Panc1 (cell line): ENCODE measurements around the gene PARD6B.

Experiments used
- POLR2AphosphoS5 ChIP-seq: IDR thresholded peaks from 2 replicates; pipeline ENCODE4 v1.6.1; 2012; ENCODE audit warnings: mild to moderate bottlenecking, low read depth, low read length, moderate library complexity
- TF ChIP-seq, protein P1 (sequence below): fragments of 450-650 bp; IDR thresholded peaks from 2 replicates; pipeline ENCODE4 v1.5.1; 2017; ENCODE audit warnings: mild to moderate bottlenecking
- TF ChIP-seq, protein P2 (sequence below), 2 experiments: IDR thresholded peaks; 2 replicates each; pipeline ENCODE4 v1.6.1; 2011 to 2012; ENCODE audit warnings: low read depth in 2 of 2, control low read depth in 1 of 2, low read length in 1 of 2, mild to moderate bottlenecking in 1 of 2, moderate library complexity in 1 of 2; ENCODE audit not compliant: insufficient read depth in 1 of 2

DNA sequence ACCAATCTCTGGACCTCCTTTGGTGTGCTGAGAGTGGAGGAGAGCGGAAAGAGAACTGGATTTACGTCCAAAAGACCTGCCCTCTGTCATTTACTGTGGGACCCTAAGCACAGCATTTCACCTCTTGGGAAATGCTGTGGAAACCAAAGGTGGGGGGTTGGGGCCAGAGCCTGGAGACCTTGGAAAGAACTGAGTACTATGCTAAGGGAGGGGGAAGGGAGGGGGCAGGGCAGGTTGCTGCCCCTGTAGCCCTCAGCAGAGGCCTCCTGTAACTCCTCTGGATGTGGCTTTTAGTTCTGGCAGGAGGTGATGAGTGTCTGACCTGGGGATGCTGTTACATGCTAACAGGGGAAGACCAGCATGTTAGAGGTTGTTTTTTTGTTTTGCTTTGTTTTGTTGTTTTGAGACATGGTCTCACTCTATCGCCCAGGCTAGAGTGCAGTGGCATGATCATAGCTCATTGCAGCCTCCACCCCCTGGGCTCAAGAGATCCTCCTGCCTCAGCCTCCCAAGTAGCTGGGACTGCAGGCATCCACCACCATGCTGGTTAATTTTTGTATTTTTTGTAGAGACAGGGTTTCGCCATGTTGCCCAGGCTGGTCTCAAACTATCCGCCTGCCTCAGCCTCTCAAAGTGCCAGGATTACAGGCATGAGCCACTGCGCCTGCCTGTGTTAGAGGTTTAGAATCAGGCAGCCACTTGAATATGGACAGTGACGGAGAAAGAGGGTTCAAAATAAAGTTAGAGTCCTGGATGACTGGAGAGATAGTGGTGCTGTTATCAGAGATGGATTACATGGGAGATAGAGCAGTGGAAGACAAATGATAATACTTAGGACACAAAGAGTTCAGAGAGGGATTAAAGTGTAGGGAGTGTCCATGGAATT lies 18.4 kb upstream of the PARD6B start:
- no peak for TF ChIP-seq POLR2AphosphoS5
- TF ChIP-seq, protein P1, sequence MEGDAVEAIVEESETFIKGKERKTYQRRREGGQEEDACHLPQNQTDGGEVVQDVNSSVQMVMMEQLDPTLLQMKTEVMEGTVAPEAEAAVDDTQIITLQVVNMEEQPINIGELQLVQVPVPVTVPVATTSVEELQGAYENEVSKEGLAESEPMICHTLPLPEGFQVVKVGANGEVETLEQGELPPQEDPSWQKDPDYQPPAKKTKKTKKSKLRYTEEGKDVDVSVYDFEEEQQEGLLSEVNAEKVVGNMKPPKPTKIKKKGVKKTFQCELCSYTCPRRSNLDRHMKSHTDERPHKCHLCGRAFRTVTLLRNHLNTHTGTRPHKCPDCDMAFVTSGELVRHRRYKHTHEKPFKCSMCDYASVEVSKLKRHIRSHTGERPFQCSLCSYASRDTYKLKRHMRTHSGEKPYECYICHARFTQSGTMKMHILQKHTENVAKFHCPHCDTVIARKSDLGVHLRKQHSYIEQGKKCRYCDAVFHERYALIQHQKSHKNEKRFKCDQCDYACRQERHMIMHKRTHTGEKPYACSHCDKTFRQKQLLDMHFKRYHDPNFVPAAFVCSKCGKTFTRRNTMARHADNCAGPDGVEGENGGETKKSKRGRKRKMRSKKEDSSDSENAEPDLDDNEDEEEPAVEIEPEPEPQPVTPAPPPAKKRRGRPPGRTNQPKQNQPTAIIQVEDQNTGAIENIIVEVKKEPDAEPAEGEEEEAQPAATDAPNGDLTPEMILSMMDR, result no peak
- TF ChIP-seq, protein P2, sequence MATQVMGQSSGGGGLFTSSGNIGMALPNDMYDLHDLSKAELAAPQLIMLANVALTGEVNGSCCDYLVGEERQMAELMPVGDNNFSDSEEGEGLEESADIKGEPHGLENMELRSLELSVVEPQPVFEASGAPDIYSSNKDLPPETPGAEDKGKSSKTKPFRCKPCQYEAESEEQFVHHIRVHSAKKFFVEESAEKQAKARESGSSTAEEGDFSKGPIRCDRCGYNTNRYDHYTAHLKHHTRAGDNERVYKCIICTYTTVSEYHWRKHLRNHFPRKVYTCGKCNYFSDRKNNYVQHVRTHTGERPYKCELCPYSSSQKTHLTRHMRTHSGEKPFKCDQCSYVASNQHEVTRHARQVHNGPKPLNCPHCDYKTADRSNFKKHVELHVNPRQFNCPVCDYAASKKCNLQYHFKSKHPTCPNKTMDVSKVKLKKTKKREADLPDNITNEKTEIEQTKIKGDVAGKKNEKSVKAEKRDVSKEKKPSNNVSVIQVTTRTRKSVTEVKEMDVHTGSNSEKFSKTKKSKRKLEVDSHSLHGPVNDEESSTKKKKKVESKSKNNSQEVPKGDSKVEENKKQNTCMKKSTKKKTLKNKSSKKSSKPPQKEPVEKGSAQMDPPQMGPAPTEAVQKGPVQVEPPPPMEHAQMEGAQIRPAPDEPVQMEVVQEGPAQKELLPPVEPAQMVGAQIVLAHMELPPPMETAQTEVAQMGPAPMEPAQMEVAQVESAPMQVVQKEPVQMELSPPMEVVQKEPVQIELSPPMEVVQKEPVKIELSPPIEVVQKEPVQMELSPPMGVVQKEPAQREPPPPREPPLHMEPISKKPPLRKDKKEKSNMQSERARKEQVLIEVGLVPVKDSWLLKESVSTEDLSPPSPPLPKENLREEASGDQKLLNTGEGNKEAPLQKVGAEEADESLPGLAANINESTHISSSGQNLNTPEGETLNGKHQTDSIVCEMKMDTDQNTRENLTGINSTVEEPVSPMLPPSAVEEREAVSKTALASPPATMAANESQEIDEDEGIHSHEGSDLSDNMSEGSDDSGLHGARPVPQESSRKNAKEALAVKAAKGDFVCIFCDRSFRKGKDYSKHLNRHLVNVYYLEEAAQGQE (IDR thresholded peaks at IDR 0.05; ENCODE audit: insufficient read depth in 1 of 2, low read depth in 2 of 2, low read length in 1 of 2), result no peak
